GM12878 (cell line): ENCODE measurements around the gene SEC31B. TPM values are rescaled to one million over a fixed set of nuclear protein-coding genes. Genes with fewer than 3 reads are reported as not detected.

Experiments used
- ATAC-seq: fragments of 200-7000 bp; cut with Tn5 transposase; 3 replicates; pipeline ENCODE4 v1.9.1; 2020; ENCODE audit warnings: mild to moderate bottlenecking, moderate library complexity
- BruUV-seq: library from RNA; stranded (reverse); fragments of 400-500 nt; replicated peaks from 2 replicates; lab custom pipeline; 2021; lab: Mats Ljungman, UMichigan
- CTCF ChIA-PET: fragments of 300-600 bp; sonication (Branson Sonifier 250); formaldehyde crosslinking; extraction: SDS; loops from one replicate; lab custom pipeline; 2021; ENCODE audit warnings: inconsistent platforms; lab: Yijun Ruan, JAX
- POLR2A ChIA-PET: fragments of 350-600 bp; formaldehyde crosslinking; extraction: SDS; loops from one replicate; lab custom pipeline; 2021; ENCODE audit warnings: inconsistent platforms; lab: Charles Lee
- RAD21 ChIA-PET: fragments of 300-600 bp; sonication (Branson Sonifier 250); formaldehyde crosslinking; loops from one replicate; lab custom pipeline; 2023; ENCODE audit warnings: antibody characterized with exemption; ENCODE audit not compliant: unreplicated experiment; lab: Charles Lee
- SMC1A ChIA-PET: fragments of 300-600 bp; sonication (Branson Sonifier 250); formaldehyde crosslinking; loops from one replicate; lab custom pipeline; 2023; ENCODE audit not compliant: unreplicated experiment, uncharacterized antibody; lab: Charles Lee
- DNase-seq: peaks from one replicate; pipeline ENCODE4 v3.0.0-alpha.2; 2011; ENCODE audit warnings: low read depth, low spot score
- FAIRE-seq: peaks from 3 replicates; lab custom pipeline; 2011; peaks lifted over from hg19 to GRCh38; lab: Jason Lieb, UNC
- H2AFZ ChIP-seq: 2 replicates; pipeline ENCODE4 v1.6.0; 2011; ENCODE audit warnings: low read depth, low read length, control low read depth; ENCODE audit not compliant: control insufficient read depth
- H3K27ac ChIP-seq: 2 replicates; pipeline ENCODE4 v1.5.1; 2011; ENCODE audit warnings: control low read depth; ENCODE audit not compliant: control insufficient read depth, insufficient read depth
- H3K27me3 ChIP-seq, 2 experiments: replicated peaks in 1 of 2; 2 replicates each; pipeline versions ENCODE4 v1.6.0 to v1.6.1; 2011; ENCODE audit warnings: low read length in 1 of 2; ENCODE audit not compliant: control insufficient read depth in 2 of 2, insufficient read depth in 2 of 2
- H3K36me3 ChIP-seq, 2 experiments: 2 replicates each; pipeline ENCODE4 v1.5.1; 2011; ENCODE audit warnings: low read length in 1 of 2; ENCODE audit not compliant: control insufficient read depth in 2 of 2, insufficient read depth in 2 of 2
- H3K4me1 ChIP-seq: 2 replicates; pipeline ENCODE4 v1.6.1; 2011; ENCODE audit warnings: mild to moderate bottlenecking, low read length, moderate library complexity, mixed read lengths; ENCODE audit not compliant: control insufficient read depth, insufficient read depth
- H3K4me2 ChIP-seq: 2 replicates; pipeline ENCODE4 v1.6.0; 2011; ENCODE audit warnings: control low read depth; ENCODE audit not compliant: control insufficient read depth, insufficient read depth
- H3K4me3 ChIP-seq: fragments of 200-600 bp; sonication (generic); 2 replicates; pipeline ENCODE4 v1.5.1; 2016
- H3K79me2 ChIP-seq: 2 replicates; pipeline ENCODE4 v1.6.0; 2011; ENCODE audit warnings: low read length; ENCODE audit not compliant: control insufficient read depth, insufficient read depth
- H3K9ac ChIP-seq: 2 replicates; pipeline ENCODE4 v1.8.0; 2011; ENCODE audit warnings: low read length, control low read depth, mixed read lengths; ENCODE audit not compliant: control insufficient read depth, insufficient read depth
- H3K9me3 ChIP-seq: replicated peaks from 3 replicates; pipeline ENCODE4 v1.5.1; 2011; ENCODE audit warnings: mild to moderate bottlenecking, low read length; ENCODE audit not compliant: control insufficient read depth, insufficient read depth
- H4K20me1 ChIP-seq: 2 replicates; pipeline ENCODE4 v1.6.0; 2011; ENCODE audit not compliant: control insufficient read depth, insufficient read depth
- BMI1 ChIP-seq: fragments of 450-650 bp; IDR thresholded peaks from 2 replicates; pipeline ENCODE4 v1.6.1; 2016; ENCODE audit warnings: mild to moderate bottlenecking, moderate library complexity, borderline replicate concordance
- EGR1 ChIP-seq, 2 experiments: IDR thresholded peaks; 1 replicate in 1 of 2; 2 replicates in 1 of 2; pipeline ENCODE4 v1.6.1; 2011 to 2012; ENCODE audit warnings: low read depth in 2 of 2, low read length in 2 of 2, borderline replicate concordance in 1 of 2, mild to moderate bottlenecking in 1 of 2, moderate library complexity in 1 of 2
- IKZF1 ChIP-seq: fragments of 450-650 bp; conservative IDR thresholded peaks from 2 replicates; pipeline ENCODE4 v1.6.1; 2017; ENCODE audit warnings: antibody characterized with exemption, mild to moderate bottlenecking
- KDM1A ChIP-seq: fragments of 200-600 bp; sonication (generic); IDR thresholded peaks from 2 replicates; pipeline ENCODE4 v1.6.1; 2016; ENCODE audit warnings: borderline replicate concordance
- LARP7 ChIP-seq: fragments of 450-650 bp; IDR thresholded peaks from 2 replicates; pipeline ENCODE4 v1.6.1; 2017; ENCODE audit warnings: mild to moderate bottlenecking
- NFYB ChIP-seq: IDR thresholded peaks from 2 replicates; pipeline ENCODE4 v1.6.1; 2011; ENCODE audit warnings: low read depth, mild to moderate bottlenecking, low read length, improper control_type of control experiment, moderate library complexity; ENCODE audit not compliant: insufficient read depth
- NR2F1 ChIP-seq: fragments of 450-650 bp; conservative IDR thresholded peaks from 2 replicates; pipeline ENCODE4 v1.6.1; 2017; ENCODE audit warnings: mild to moderate bottlenecking
- PAX8 ChIP-seq: fragments of 450-650 bp; IDR thresholded peaks from 2 replicates; pipeline ENCODE4 v1.6.1; 2017; ENCODE audit warnings: mild to moderate bottlenecking, moderate library complexity
- RB1 ChIP-seq: fragments of 450-650 bp; formaldehyde crosslinking; IDR thresholded peaks from 2 replicates; pipeline ENCODE4 v1.6.1; 2017; ENCODE audit warnings: mild to moderate bottlenecking, borderline replicate concordance
- STAT3 ChIP-seq: IDR thresholded peaks from 2 replicates; pipeline ENCODE4 v1.6.1; 2011; ENCODE audit warnings: low read depth, low read length, improper control_type of control experiment
- WGBS: methylation state at CpG from one replicate; pipeline ENCODE4 v1.1.6; 2016; ENCODE audit warnings: low lambda C conversion rate; ENCODE audit not compliant: insufficient replicate concordance, insufficient coverage; ENCODE audit errors: missing lambda C conversion rate; 5-methylcytosine and 5-hydroxymethylcytosine counted together
- in situ Hi-C: fragments of 300-500 bp; cut with MboI; formaldehyde crosslinking; loops from 9 replicates; pipeline ENCODE4 v1.14.3; 2018; ENCODE audit warnings: mixed read lengths
- intact Hi-C: fragments of 100-400 bp; cut with micrococcal nuclease; formaldehyde crosslinking; loops from one replicate; pipeline ENCODE4 v1.14.2; 2022; ENCODE audit not compliant: unreplicated experiment
- polyA plus RNA-seq, 11 experiments: library from polyadenylated mRNA; depleted of rRNA in 4 of 11; unstranded in 6 of 11; stranded (reverse) in 5 of 11; fragments of >200 nt; fragmentation: Nextera tagmentation in 4 of 11; fragmentation: Illumina TruSeq in 1 of 11; extraction: Ambion mirVana in 4 of 11; extraction: Trizol in 1 of 11; gene quantifications; 1 replicate in 1 of 11; 2 replicates in 10 of 11; pipeline versions ENCODE4 v1.2.1 to v1.2.3, GENCODE V29; 2011 to 2016; ENCODE audit warnings: inconsistent platforms in 2 of 11, missing spikeins in 2 of 11, low read depth in 1 of 11
- total RNA-seq, 4 experiments: library from RNA; depleted of rRNA in 3 of 4; stranded (reverse); fragments of >200 nt in 3 of 4; fragmentation: Illumina TruSeq in 1 of 4; extraction: Trizol in 1 of 4; gene quantifications; 2 replicates each; pipeline versions ENCODE4 v1.2.1 to v1.2.3, GENCODE V29; 2013 to 2021
- TF ChIP-seq, protein P1 (sequence below): IDR thresholded peaks from 2 replicates; pipeline ENCODE4 v1.6.1; 2012; ENCODE audit warnings: low read length, inconsistent platforms

Gene SEC31B
- total and polyA plus RNA-seq, 10 of the 15 experiments (the other 5 are each of a cell fraction or from before 2014, with no cell fraction given) = 3.4 to 24.3 (median 9.9) TPM

DNA sequence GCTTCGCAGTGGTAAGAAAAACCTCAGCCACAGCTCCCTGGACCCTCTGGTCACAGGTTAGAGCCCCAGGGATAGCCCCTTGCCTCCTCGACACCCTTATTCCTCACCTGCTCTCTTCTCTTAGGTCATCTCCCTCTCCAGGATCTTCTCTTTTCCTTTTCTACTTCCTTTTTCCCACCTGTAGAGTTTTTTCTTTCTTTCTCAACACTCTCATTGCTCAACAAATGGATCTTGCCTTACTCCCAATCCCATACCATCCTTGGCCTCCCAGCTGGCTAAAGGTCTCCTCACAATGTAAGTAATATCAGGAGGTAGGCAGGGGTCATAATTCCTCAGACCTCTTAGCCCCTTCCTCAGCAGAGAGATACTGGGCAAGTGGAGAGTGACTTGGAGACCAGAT lies 39.7 kb downstream of the SEC31B start:
- POLR2A ChIA-PET = interaction anchor here (0.9 kb wide), 1 partner anchor 9 kb away, joined by 3 read pairs; no protein-coding TSS in a partner anchor
- CTCF ChIA-PET = interaction anchor here (0.5 to 5.5 kb wide), 6 partner anchors 29 to 433 kb away, joined by 3 to 49 read pairs (median 4); no protein-coding TSS in a partner anchor
- intact Hi-C loops = no loop called here

More for the DNA sequence above, 39.7 kb downstream of the SEC31B start:
- H2AFZ ChIP-seq = no peak overlapping the region
- H3K4me3 ChIP-seq = no peak overlapping the region
- DNase-seq = no peak
- no peaks in the 10 kb centered on the region for H3K79me2 ChIP-seq
- H3K4me1 ChIP-seq = peaks cover 5% of the 10 kb centered on the region
- H3K27ac ChIP-seq = no peak overlapping the region
- in situ Hi-C loops = no loop called here
- no peak overlapping the region for H3K9ac ChIP-seq
- H3K9me3 ChIP-seq = no peaks in the 10 kb centered on the region
- SMC1A ChIA-PET = interaction anchor here (0.8 to 1.0 kb wide), 2 partner anchors 47 to 137 kb away, joined by 3 to 4 read pairs; no protein-coding TSS in a partner anchor
- H4K20me1 ChIP-seq = peaks cover 2% of the 10 kb centered on the region; the same call in 1 of the 2 replicates
- RAD21 ChIA-PET = interaction anchor here (3.5 kb wide), 1 partner anchor 39 kb away, joined by 9 read pairs; no protein-coding TSS in a partner anchor
- ATAC-seq = no peak
- peaks cover 0 to 6% of the 10 kb centered on the region in 2 experiments; a peak in 1 of 4 replicates for H3K27me3 ChIP-seq
- no TSS peak for BruUV-seq
- TF ChIP-seq NFYB (no peak), STAT3 (no peak), KDM1A (no peak), NR2F1 (no peak), BMI1 (no peak), PAX8 (no peak), RB1 (no peak), EGR1 (IDR thresholded peaks at IDR 0.05; ENCODE audit: borderline replicate concordance in 1 of 2, low read depth in 2 of 2, low read length in 2 of 2) (no peak), LARP7 (no peak), IKZF1 (no peak)
- TF ChIP-seq, protein P1, sequence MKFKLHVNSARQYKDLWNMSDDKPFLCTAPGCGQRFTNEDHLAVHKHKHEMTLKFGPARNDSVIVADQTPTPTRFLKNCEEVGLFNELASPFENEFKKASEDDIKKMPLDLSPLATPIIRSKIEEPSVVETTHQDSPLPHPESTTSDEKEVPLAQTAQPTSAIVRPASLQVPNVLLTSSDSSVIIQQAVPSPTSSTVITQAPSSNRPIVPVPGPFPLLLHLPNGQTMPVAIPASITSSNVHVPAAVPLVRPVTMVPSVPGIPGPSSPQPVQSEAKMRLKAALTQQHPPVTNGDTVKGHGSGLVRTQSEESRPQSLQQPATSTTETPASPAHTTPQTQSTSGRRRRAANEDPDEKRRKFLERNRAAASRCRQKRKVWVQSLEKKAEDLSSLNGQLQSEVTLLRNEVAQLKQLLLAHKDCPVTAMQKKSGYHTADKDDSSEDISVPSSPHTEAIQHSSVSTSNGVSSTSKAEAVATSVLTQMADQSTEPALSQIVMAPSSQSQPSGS = no peak
- TF ChIP-seq, all 136 proteins: peak for 0
- WGBS = 41% methylated on average over 2 of the region's 2 CpGs
- no peaks in the 10 kb centered on the region for H3K36me3 ChIP-seq
- FAIRE-seq = no peak
- H3K4me2 ChIP-seq = no peak overlapping the region
